ENCODE results near the gene SCOC. TPM values are rescaled to one million over a fixed set of nuclear protein-coding genes. Genes with fewer than 3 reads are reported as not detected.

Gene SCOC
- total and polyA plus RNA-seq, 9 of the 15 experiments (the other 6 are each of a cell fraction or from before 2014, with no cell fraction given), result 16.8 to 110 (median 46.7) TPM

GRCh38 chr4:140427106-140427918, 53.9 kb downstream of the SCOC start, which contains the start of gene CLGN (continued):
- TF ChIP-seq RAD21 (CRISPR knock-in tag; conservative IDR thresholded peaks at IDR 0.05 in 1 of 2, IDR thresholded peaks at IDR 0.05 in 1 of 2) (peak in 1 of 2 experiments; percentile 20; a peak in 1 of 4 replicates), OTX1 (CRISPR knock-in tag; IDR thresholded peaks at IDR 0.05) (no peak), DIDO1 (tag; IDR thresholded peaks at IDR 0.05; ENCODE audit: low read depth) (no peak), NR2C1 (IDR thresholded peaks at IDR 0.05) (no peak), NR2C1 (tag; IDR thresholded peaks at IDR 0.05) (no peak), YBX1 (IDR thresholded peaks at IDR 0.05) (no peak), NCOA4 (IDR thresholded peaks at IDR 0.05; ENCODE audit: partially characterized antibody) (no peak), ZNF316 (IDR thresholded peaks at IDR 0.05) (no peak), PHB2 (IDR thresholded peaks at IDR 0.05; ENCODE audit: low read depth) (no peak), KLF6 (CRISPR knock-in tag; IDR thresholded peaks at IDR 0.05; ENCODE audit: borderline replicate concordance) (no peak), HNRNPUL1 (IDR thresholded peaks at IDR 0.05; ENCODE audit: low read length) (no peak), KHSRP (IDR thresholded peaks at IDR 0.05) (no peak), MBD2 (IDR thresholded peaks at IDR 0.05; ENCODE audit: borderline replicate concordance, low read depth) (no peak), XRCC5 (IDR thresholded peaks at IDR 0.05; ENCODE audit: low read depth, low read length) (no peak), NFYB (IDR thresholded peaks at IDR 0.05; ENCODE audit: extremely low read depth, insufficient read length) (no peak), NFIX (CRISPR knock-in tag; IDR thresholded peaks at IDR 0.05; ENCODE audit: low read depth) (no peak), ZNF41 (CRISPR knock-in tag; conservative IDR thresholded peaks at IDR 0.05) (0 out of 2 replicates have a peak, but pooled peaks have one; percentile 29), RBM14 (IDR thresholded peaks at IDR 0.05; ENCODE audit: borderline replicate concordance, insufficient read depth, low read depth, low read length) (no peak), MEIS2 (IDR thresholded peaks at IDR 0.05; ENCODE audit: partially characterized antibody) (no peak), ZEB2 (IDR thresholded peaks at IDR 0.05) (no peak), CBX2 (IDR thresholded peaks at IDR 0.05; ENCODE audit: insufficient read depth, low read length, poor library complexity, severe bottlenecking) (no peak)
- TF ChIP-seq, protein P1, sequence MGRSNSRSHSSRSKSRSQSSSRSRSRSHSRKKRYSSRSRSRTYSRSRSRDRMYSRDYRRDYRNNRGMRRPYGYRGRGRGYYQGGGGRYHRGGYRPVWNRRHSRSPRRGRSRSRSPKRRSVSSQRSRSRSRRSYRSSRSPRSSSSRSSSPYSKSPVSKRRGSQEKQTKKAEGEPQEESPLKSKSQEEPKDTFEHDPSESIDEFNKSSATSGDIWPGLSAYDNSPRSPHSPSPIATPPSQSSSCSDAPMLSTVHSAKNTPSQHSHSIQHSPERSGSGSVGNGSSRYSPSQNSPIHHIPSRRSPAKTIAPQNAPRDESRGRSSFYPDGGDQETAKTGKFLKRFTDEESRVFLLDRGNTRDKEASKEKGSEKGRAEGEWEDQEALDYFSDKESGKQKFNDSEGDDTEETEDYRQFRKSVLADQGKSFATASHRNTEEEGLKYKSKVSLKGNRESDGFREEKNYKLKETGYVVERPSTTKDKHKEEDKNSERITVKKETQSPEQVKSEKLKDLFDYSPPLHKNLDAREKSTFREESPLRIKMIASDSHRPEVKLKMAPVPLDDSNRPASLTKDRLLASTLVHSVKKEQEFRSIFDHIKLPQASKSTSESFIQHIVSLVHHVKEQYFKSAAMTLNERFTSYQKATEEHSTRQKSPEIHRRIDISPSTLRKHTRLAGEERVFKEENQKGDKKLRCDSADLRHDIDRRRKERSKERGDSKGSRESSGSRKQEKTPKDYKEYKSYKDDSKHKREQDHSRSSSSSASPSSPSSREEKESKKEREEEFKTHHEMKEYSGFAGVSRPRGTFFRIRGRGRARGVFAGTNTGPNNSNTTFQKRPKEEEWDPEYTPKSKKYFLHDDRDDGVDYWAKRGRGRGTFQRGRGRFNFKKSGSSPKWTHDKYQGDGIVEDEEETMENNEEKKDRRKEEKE (IDR thresholded peaks at IDR 0.05; ENCODE audit: borderline replicate concordance in 1 of 2, control insufficient read depth in 1 of 2, low read depth in 2 of 2, low read length in 1 of 2), result no peak
